HPDE6-E6E7 (cell line): ENCODE measurements around the gene ADGRF5.

ENCODE experiments used
- DNase-seq: peaks from one replicate; pipeline ENCODE4 v3.0.0; 2011; ENCODE audit warnings: missing footprints; ENCODE audit errors: extremely low spot score

Gene ADGRF5, protein sequence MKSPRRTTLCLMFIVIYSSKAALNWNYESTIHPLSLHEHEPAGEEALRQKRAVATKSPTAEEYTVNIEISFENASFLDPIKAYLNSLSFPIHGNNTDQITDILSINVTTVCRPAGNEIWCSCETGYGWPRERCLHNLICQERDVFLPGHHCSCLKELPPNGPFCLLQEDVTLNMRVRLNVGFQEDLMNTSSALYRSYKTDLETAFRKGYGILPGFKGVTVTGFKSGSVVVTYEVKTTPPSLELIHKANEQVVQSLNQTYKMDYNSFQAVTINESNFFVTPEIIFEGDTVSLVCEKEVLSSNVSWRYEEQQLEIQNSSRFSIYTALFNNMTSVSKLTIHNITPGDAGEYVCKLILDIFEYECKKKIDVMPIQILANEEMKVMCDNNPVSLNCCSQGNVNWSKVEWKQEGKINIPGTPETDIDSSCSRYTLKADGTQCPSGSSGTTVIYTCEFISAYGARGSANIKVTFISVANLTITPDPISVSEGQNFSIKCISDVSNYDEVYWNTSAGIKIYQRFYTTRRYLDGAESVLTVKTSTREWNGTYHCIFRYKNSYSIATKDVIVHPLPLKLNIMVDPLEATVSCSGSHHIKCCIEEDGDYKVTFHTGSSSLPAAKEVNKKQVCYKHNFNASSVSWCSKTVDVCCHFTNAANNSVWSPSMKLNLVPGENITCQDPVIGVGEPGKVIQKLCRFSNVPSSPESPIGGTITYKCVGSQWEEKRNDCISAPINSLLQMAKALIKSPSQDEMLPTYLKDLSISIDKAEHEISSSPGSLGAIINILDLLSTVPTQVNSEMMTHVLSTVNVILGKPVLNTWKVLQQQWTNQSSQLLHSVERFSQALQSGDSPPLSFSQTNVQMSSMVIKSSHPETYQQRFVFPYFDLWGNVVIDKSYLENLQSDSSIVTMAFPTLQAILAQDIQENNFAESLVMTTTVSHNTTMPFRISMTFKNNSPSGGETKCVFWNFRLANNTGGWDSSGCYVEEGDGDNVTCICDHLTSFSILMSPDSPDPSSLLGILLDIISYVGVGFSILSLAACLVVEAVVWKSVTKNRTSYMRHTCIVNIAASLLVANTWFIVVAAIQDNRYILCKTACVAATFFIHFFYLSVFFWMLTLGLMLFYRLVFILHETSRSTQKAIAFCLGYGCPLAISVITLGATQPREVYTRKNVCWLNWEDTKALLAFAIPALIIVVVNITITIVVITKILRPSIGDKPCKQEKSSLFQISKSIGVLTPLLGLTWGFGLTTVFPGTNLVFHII (N-terminal part only)

DNA sequence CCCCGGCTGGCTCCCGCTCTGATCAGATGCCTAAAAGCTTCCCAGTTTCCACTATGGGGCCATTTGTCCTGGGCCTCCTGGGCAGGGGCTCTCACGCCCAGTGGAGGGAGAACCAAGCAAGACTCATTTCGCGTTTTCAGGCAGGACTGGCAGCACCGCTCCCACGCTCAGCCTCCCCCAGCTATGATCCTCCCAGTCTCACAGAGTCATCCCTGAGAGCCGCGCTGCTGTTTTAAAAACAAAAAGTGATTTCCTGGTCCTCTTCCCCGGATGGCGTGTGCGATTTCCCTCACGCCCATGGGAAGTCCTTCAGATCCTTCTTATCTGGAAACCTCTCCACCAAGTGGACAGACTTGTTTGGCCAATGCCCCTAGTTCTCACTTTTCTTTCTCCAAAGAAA, at the start of gene ADGRF5:
TSS of gene ADGRF5 (minus strand) at position 208 of the 400 bp plus-strand sequence. CDS start 15,176 bp downstream, outside the sequence.
- no peak for DNase-seq

DNA sequence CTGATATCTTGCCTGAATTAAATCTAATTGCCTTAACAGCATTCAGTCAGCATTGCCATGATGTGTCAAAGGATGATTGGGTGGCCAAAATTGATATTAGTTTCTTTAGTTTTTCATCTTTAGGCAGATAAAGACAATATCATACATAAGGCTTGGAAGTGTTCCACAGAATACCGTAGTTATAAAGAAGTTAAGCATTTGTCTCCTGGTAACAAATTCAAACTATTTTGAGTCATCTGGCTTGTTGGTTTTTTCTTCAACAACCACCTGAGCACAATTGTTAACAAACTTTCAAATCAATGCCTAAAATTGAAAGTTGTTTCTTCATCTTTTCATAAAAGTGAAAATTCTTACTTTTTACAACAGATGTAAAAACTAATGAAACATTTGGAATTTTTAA, 47.5 kb upstream of the ADGRF5 start:
- DNase-seq, result no peak

DNA sequence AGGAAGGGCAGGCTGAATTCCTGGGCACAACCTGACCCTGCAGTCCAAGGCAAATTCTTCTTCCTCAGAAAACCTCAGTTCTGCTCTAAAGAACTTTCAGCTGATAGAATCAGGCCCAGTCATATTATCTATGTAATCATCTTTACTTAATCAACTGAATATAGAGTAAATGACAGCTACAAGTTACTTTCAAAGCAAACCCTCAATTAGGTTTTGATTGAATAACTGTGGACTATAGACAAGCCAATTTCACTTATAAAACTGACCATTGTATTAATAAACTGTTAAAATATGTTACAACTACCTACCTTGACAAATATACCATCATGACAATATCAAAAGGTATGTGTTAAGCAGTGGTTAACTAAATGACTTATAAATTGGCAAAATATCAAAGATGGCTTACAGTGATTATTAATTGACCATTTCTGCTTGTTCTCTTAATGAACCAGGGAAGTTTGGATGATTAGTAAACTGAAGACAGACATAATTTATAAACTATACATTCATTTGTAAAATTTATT, 46.1 kb upstream of the ADGRF5 start:
- no peak for DNase-seq

DNA sequence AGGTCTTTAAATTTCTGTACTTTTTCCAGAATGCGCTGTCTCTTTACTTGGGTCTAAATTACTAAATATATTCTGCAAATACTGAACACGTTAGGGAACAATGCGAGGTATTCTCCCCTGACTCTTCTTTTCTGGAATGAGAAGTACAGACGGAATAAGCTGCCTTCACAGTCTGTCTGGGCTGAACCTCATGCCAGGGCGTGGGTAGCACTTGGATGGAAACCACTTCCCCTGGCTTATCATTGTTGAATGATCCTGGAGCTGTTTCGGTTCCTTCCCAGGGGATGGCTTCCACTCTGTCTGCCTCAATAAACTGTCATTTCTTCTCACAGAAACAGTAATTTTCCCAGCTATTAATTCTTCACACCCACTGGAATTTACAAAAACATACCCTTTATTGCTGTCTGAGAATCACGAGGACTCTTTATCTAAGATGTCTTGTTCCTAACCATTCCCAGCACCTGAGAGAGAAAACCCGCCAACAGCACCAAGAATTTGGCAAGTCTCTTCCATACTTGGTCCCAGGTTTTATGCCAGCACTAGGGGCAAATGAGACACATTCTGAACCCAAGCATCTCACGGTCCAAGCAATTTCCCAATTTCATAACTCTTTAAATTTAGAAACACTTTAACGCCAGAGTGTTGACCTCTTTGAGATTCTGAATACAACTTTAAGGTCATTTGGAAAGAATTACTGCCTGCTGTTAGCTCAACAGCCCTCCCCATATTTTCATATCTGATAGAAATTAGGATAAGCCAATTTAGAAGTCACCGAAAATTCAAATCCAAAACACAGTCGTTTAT, 43.2 kb upstream of the ADGRF5 start:
- DNase-seq, result no peak

DNA sequence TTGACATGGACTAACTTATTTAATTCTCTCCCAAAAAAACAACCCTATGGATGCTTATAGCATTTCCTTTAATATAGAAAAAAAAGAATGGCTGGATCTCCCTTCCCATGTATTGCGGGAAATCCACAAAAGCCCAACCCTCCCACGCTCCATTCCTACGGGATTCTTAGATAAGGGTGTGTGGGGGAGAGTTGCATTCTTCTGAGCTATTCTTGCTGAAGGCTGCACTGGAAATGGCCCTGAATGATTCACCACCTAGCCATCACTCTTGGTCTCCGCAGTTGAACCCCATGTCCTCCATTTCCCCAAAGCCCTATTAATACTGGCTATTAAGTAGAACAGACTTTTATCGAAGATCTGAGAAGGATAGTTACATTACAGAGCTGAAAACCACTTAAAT, 41.9 kb upstream of the ADGRF5 start:
- no peak for DNase-seq

DNA sequence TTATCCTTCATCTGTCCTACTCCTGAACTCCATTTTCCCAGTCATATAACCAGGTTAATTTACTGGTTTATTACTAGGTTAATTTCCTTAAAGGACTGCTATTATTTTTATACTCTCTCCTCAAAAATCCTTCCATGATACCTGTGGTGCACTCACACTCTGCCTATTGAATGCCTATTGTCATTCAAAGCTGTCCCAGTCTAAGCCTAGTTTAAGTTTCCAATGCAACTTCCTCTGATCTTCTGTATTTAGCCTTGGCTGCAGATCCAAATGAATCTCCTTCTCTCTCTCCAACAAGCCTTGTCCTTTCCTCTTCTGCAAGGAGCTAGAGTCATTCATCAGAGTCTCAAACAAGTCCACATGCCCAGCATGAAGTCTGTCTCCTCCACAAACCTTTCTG, 41.3 kb upstream of the ADGRF5 start:
- DNase-seq, result no peak

DNA sequence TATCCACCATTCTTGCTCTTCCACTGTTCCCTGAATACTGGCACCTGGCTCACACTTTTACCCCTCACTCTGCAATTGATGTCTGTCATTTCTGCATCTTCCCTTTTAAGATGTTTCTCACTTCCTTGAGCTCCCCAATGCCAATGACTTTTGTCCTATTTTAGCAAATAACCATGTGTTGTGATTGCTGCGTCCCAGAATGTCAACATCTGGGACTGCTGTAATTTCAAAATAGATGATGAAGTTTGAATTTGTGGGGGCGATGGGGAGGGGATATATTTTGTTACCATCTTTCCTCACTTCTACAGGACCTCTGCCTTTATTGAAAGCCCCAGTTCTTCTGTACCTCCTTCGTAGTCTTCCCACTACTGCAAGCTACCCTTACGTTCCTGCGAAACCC, 40.0 kb upstream of the ADGRF5 start:
- DNase-seq, result no peak

DNA sequence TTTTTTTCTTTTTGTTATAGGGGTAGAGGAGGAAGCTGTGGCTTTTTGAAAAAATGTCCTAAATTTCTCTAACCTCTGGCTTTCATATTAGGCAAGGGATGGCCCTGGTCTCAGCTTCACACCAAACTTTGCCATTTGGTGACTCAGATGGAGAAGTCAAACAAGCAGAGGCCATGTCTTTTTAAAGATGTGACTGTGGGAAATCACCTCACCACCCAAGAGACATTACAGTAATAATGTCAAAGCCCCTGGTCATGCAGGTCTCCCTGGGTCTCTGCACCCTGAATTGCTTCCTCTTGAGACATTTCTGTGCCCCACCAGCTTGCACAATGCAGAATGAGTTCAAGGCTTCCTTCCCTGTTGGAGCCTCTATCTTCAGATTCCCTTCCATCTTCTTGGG, 39.5 kb upstream of the ADGRF5 start:
- DNase-seq, result no peak

DNA sequence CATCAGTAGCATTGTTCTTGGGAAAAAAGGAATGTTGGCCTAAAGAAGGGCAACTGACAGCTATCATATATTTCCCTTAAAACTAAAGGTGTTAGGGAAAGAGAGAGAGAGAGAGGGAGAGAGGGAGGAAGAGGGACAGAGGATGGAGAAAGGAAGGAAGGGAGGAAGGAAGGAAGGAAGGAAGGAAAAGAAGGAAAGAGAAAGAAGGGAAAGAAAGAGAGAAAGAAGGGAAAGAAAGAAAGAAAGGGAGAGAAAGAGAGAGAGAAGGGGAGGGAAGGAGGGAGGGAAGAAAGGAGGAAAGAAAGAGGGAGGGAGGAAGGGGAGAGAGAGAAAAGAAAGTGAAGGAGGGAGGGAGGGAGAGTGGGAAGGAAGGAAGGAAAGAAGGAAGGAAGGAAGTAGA, 37.7 kb upstream of the ADGRF5 start:
- DNase-seq, result no peak

DNA sequence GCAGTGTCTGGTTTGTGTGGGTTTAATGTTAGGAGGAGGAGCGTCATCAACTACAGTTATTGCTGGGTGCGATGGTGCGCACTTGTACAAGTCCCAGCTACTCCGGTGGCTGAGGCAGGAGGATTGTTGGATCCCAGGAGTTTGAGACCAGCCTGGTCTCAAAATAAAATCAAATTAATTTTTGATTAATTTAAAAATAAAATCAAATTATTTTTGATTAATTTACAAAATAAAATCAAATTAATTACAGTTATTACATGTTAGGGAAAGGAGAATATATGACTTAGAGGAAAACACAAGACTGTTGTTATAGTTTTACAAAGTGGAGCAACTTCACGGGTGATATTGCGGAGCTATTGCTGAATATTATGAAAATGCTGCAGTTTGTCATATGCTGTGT, 34.7 kb upstream of the ADGRF5 start:
- DNase-seq, result no peak

DNA sequence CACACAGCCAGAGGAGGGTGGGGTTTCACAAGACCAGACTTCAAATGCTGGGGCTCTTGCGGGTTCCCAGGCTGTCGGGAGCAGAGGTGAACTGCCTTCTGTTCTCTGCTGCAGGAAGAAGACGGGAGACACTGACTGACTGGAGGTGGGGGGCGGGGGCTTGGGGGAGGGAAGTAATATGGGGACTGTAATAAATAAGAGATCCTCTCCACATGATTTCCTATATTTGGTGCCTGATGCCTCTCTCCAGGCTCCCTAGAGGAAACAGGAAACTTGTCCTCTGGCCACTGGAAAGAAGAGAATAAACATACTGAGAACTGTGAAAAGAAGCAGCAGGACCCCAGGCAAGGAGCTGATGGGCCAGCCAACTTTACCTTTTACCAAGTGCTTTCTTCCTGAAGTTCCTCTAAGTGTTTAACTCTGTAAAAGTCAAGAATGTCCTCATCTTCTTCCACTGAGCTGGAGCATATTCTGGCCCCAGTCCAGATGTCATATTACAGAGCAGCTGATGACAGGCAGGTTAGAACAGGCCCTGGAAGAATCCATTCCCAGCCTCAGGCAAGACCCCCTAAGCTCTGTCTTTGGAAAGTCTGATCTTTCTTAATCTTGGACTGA, 33.2 kb upstream of the ADGRF5 start:
- DNase-seq, result peak; percentile 12

DNA sequence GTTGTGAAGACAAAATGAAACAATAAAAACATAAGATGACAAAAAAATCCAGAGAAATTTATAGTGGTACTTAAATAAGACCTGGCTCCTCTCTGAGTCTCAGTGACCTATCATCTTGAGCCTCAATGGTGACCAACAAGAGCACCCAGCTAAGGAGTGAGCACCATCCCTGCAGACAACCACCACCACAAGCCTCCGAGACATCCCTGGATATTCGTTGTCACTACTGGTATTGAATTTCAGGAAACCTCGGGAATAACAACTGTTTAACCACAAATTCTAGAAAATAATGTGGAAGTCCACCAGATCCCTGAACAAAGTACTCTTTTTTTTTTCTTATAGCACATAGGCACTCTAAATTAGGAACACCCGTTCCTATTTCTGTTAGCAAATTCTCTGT, 32.2 kb upstream of the ADGRF5 start:
- DNase-seq, result no peak

DNA sequence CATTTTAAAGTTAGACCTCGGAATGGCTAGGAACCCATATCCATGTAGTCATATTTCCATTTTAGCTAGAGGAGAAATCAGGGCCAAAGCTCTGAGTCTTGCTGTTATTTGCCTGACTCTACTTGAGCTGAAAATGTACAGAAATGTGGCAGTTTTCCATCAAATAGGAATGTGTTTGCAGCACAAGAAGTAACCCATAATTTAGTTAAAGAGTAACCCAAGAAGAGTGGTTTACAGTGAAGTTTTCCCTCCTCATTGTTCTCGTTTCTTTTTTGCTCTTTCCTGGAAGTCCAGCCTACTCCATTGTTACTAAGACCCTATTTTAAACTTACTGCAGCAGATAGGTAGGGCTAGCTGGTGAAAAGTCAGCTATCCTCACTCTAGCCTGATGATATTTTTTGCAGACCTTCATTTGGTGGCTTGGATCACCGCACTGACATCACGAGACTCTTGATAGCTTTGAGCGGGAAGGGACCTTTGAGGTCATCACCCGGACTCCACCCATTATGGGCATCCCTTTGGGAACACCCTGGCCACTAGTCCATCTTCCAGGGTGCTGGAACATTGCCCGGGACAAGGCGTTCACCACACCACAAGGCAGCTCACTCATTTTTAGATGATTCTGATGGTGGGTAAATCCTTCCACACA, 28.0 kb upstream of the ADGRF5 start:
- no peak for DNase-seq

DNA sequence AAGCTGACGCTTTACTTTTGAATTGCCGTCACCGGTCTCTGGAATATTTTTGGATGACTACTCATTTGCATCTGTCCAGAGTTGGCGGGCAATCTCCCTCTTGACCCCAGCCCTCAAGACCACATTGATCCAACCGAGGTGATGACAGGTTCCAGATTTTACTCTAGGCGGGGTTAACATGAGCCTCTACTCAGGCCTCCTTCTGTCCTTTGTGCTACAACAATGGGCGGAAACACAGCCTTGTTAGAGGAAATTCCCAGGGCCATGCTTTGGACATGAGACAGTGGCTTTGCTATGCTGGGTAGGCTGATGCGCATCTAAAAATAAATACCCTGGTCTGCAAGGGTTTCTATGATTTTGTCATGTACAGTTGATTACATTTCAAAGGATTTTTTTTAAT, 27.0 kb upstream of the ADGRF5 start:
- DNase-seq, result no peak

DNA sequence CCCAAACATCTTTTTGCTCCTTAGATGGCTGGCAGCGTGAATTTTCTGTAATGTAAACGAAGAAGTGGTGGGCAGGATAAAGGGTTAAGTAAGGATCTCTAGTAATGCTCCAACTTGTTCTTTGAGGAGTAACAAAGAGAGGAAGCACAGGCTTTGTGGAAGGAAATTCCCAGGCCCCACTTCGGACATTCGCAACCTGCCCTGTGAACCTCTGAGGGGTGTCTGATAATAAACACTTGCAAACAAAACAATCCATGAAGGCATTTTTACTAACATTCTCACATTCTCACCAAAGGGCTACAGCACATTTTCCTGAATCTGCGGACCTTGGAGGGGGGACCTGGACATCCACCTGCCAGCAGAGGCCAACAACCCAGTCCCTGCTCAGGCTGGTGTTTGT, 25.8 kb upstream of the ADGRF5 start:
- no peak for DNase-seq

DNA sequence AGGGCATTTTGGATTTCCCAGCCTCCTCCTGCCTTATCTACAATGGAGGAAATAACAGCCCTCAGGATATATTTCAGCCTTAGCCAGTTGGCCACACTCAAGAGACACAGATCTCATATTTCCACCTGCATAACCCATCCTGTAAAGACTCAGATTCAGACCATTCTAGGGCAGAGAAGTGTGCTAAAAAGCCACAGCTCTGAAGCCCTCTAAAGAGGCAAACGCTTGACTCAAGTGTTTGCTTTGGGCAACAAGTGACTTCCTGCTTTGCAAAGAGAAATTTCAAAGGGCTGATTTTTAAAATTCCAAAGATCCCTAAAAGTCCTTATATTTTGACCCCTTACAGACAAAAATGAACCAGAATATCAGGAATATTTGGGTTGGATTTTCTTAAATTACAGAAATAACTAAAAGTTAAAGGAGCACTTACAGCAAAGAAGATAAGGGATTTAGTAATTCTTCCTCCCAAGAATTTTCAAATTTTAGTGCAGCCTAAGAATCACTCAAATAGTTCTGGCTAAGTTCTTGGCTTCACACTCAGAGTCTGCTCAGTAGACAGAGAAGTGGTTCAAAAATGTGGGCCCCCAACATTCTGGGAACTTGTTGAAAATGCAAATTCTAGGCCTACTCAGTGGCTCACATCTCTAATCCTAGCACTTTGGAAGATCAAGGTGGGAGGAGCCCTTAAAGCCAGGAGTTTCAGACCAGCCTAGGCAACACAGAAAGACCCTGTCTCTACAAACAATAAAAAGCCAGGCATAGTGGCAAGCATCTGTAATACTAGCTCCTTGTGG, 18.9 kb upstream of the ADGRF5 start:
- no peak for DNase-seq

DNA sequence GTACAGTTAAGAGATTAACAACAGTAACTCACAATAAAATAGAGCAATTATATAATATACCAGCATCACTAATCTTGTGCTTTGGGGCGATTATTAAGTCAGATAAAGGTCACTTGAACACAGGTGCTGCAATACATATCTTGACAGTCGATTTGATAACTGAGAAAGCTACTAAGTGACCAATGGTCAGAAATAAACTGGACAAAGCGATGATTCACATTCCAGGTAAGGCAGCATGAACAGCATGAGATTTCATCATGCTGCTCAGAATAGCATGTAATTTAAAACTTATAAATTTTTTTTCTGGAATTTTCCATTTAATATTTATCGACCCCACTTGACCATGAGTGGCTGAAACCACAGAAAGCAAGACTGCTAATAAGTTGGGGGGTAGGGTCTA, 15.9 kb upstream of the ADGRF5 start:
- no peak for DNase-seq

DNA sequence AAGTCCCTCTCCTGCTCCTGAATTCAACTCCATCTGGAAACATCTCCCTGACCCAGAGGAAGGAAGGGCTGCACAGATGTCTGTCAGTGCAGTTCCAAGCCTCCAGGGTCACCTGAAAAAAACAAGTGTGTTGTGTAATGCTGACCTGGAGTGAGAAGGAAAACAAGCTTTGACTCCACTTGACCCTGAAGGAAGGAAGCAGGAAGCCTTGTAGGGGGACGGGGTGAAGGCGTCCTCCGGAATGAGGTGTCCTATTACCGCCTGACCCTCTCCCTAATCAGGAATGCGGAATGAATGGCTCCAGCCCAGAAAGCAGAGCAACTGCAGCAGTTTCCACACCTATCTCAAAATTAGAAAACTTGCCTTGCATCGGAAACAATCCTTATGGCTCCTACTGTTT, 13.9 kb upstream of the ADGRF5 start:
- DNase-seq, result no peak

DNA sequence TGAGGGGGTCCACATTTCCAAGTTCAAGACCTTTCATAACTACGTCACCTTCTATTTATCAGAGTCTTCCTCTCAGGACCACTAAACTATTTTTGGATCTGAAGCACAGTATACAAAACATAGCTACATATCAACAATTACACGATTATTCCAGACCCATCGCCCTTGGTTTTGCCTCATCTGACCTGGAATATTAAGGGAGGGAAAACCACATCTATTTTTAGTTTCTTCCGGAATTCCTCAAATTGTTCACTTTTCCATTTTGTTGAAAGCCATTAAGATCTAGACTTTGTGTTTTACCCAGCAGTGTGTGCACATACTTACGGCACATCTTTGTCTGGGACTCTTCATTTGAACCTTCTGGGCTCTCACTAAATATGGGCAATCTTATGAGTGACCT, 12.0 kb upstream of the ADGRF5 start:
- DNase-seq, result no peak
